Measurements from ENCODE around the gene TMEM163. TPM values are rescaled to one million over a fixed set of nuclear protein-coding genes. Genes with fewer than 3 reads are reported as not detected.

TMEM163 gene
- total RNA-seq, 1 donor from 2014 or later, result 0.95 TPM

DNA sequence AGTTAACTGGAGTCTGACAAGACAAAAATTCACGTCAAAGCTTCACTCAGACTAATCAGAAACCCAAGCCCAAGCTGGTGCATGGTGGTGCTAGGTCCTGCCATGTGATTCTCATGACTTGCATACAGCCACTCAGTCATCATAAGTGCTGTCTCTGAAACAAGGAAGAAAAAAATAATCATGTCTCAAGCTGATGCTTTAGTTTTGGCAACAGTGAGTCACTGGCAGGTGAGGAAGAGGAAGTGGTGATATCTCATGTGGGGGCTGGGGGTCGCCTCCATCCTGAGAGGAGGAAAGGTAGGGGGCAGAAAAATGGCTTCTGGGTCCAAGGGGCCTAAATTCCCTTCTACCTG lies 136.3 kb downstream of the TMEM163 start:
- Histone ChIP-seq H3K9ac (no peak overlapping the region), H3K27ac (no peak overlapping the region), H3K27me3 (no peaks in the 10 kb centered on the region), H3K4me1 (peaks cover 24% of the 10 kb centered on the region), H3K36me3 (no peaks in the 10 kb centered on the region), H2AFZ (replicated peaks) (no peak overlapping the region), H4K20me1 (ENCODE audit: low read depth) (no peaks in the 10 kb centered on the region), H3K4me3 (no peak overlapping the region), H3K4me2 (no peak overlapping the region), H3F3A (ENCODE audit: low read depth) (peaks cover 5% of the 10 kb centered on the region), H3K79me2 (ENCODE audit: low read depth) (no peaks in the 10 kb centered on the region), H3K9me3 (ENCODE audit: low read depth) (no peaks in the 10 kb centered on the region)
- TF ChIP-seq EZH2phosphoT487 (IDR thresholded peaks at IDR 0.05) (no peak), EZH2 (IDR thresholded peaks at IDR 0.05) (no peak), CTCF (IDR thresholded peaks at IDR 0.05) (no peak)
- Mint-ChIP-seq H3K36me3 (no peaks in the 10 kb centered on the region), H3K9me3 (no peaks in the 10 kb centered on the region), H3K4me3 (no peak overlapping the region), H3K27ac (no peak overlapping the region), H3K4me1 (peaks cover 3% of the 10 kb centered on the region), H3K27me3 (ENCODE audit: insufficient read depth, low read depth) (no peaks in the 10 kb centered on the region)
- DNase-seq (ENCODE audit: low spot score), result no peak

DNA sequence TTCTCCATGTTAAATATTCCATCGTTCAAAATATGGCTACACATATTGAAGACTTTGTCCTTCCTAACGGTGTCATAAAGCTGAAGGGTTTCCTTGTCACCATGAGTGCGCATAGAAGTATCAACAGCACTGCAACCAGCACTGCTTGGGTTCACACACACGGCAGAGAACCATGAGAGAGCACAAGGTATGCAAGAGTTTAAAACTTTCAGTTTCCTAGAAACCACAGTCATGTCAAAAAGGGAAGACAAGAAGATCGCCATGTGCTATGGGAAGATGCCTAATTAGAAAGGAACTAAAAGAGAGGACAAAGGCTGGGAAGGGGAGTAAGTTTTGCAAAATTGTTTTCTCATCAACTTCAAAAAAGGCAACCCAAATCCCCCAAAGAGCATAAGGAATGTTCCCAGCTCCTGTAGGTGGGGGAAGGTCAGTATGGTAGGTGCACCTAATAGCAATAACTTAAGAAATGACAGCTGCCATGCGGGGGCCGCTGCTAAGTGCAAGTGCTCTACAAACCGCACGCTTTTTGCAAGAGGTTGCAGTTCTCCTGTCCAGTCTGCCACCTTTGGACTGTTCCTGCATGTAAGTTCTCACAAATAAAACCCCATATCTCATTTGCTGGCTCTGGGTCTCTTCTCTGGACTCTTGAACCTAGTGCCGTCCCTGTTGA lies 136.8 kb downstream of the TMEM163 start:
- no peak for DNase-seq (ENCODE audit: low spot score)
- Histone ChIP-seq H3K36me3 (no peaks in the 10 kb centered on the region), H2AFZ (replicated peaks) (no peak overlapping the region), H3K79me2 (ENCODE audit: low read depth) (no peaks in the 10 kb centered on the region), H3K27ac (no peak overlapping the region), H3K9me3 (ENCODE audit: low read depth) (no peaks in the 10 kb centered on the region), H3F3A (ENCODE audit: low read depth) (peaks cover 5% of the 10 kb centered on the region), H3K4me1 (peaks cover 24% of the 10 kb centered on the region), H3K9ac (no peak overlapping the region), H3K27me3 (no peaks in the 10 kb centered on the region), H4K20me1 (ENCODE audit: low read depth) (no peaks in the 10 kb centered on the region), H3K4me3 (no peak overlapping the region), H3K4me2 (no peak overlapping the region)
- Mint-ChIP-seq H3K9me3 (no peaks in the 10 kb centered on the region), H3K4me1 (peaks cover 4% of the 10 kb centered on the region), H3K36me3 (no peaks in the 10 kb centered on the region), H3K27ac (no peak overlapping the region), H3K4me3 (no peak overlapping the region), H3K27me3 (ENCODE audit: insufficient read depth, low read depth) (no peaks in the 10 kb centered on the region)
- TF ChIP-seq EZH2 (IDR thresholded peaks at IDR 0.05), result no peak
- no peak for TF ChIP-seq EZH2phosphoT487 (IDR thresholded peaks at IDR 0.05)
- TF ChIP-seq CTCF (IDR thresholded peaks at IDR 0.05), result no peak

- TF ChIP-seq EZH2phosphoT487 (IDR thresholded peaks at IDR 0.05) (no peak), EZH2 (IDR thresholded peaks at IDR 0.05) (no peak), CTCF (IDR thresholded peaks at IDR 0.05) (no peak)
- Histone ChIP-seq H3K9me3 (ENCODE audit: low read depth) (no peaks in the 10 kb centered on the region), H3F3A (ENCODE audit: low read depth) (peaks cover 5% of the 10 kb centered on the region), H3K9ac (no peak overlapping the region), H3K4me1 (peaks cover 24% of the 10 kb centered on the region), H3K36me3 (no peaks in the 10 kb centered on the region), H3K4me2 (no peak overlapping the region), H2AFZ (replicated peaks) (no peak overlapping the region), H3K79me2 (ENCODE audit: low read depth) (no peaks in the 10 kb centered on the region), H4K20me1 (ENCODE audit: low read depth) (no peaks in the 10 kb centered on the region), H3K4me3 (no peak overlapping the region), H3K27ac (no peak overlapping the region), H3K27me3 (no peaks in the 10 kb centered on the region)
- H3K4me3 Mint-ChIP-seq, result no peak overlapping the region
- no peak for DNase-seq (ENCODE audit: low spot score)
- H3K4me1 Mint-ChIP-seq, result peaks cover 6% of the 10 kb centered on the region
- no peaks in the 10 kb centered on the region for H3K9me3 Mint-ChIP-seq
- H3K36me3 Mint-ChIP-seq, result no peaks in the 10 kb centered on the region
- H3K27ac Mint-ChIP-seq, result no peak overlapping the region
- no peaks in the 10 kb centered on the region for H3K27me3 Mint-ChIP-seq (ENCODE audit: insufficient read depth, low read depth)
Measured at GRCh38 chr2:134578316-134578715, 140.5 kb downstream of the TMEM163 start.

All from neural progenitor cell (in vitro differentiated cells).